GM12878 (cell line): Measurements from ENCODE around the gene MYB. TPM values are rescaled to one million over a fixed set of nuclear protein-coding genes. Genes with fewer than 3 reads are reported as not detected.

Experiments
- ATAC-seq: fragments of 200-7000 bp; cut with Tn5 transposase; 3 replicates; pipeline ENCODE4 v1.9.1; 2020; ENCODE audit warnings: mild to moderate bottlenecking, moderate library complexity
- BruUV-seq: library from RNA; stranded (reverse); fragments of 400-500 nt; replicated peaks from 2 replicates; lab custom pipeline; 2021; lab: Mats Ljungman, UMichigan
- CTCF ChIA-PET: fragments of 300-600 bp; sonication (Branson Sonifier 250); formaldehyde crosslinking; extraction: SDS; loops from one replicate; lab custom pipeline; 2021; ENCODE audit warnings: inconsistent platforms; lab: Yijun Ruan, JAX
- POLR2A ChIA-PET: fragments of 350-600 bp; formaldehyde crosslinking; extraction: SDS; loops from one replicate; lab custom pipeline; 2021; ENCODE audit warnings: inconsistent platforms; lab: Charles Lee
- RAD21 ChIA-PET: fragments of 300-600 bp; sonication (Branson Sonifier 250); formaldehyde crosslinking; loops from one replicate; lab custom pipeline; 2023; ENCODE audit warnings: antibody characterized with exemption; ENCODE audit not compliant: unreplicated experiment; lab: Charles Lee
- SMC1A ChIA-PET: fragments of 300-600 bp; sonication (Branson Sonifier 250); formaldehyde crosslinking; loops from one replicate; lab custom pipeline; 2023; ENCODE audit not compliant: unreplicated experiment, uncharacterized antibody; lab: Charles Lee
- DNase-seq: peaks from one replicate; pipeline ENCODE4 v3.0.0-alpha.2; 2011; ENCODE audit warnings: low read depth, low spot score
- FAIRE-seq: peaks from 3 replicates; lab custom pipeline; 2011; peaks lifted over from hg19 to GRCh38; lab: Jason Lieb, UNC
- H2AFZ ChIP-seq: 2 replicates; pipeline ENCODE4 v1.6.0; 2011; ENCODE audit warnings: low read depth, low read length, control low read depth; ENCODE audit not compliant: control insufficient read depth
- H3K27ac ChIP-seq: 2 replicates; pipeline ENCODE4 v1.5.1; 2011; ENCODE audit warnings: control low read depth; ENCODE audit not compliant: control insufficient read depth, insufficient read depth
- H3K27me3 ChIP-seq, 2 experiments: replicated peaks in 1 of 2; 2 replicates each; pipeline versions ENCODE4 v1.6.0 to v1.6.1; 2011; ENCODE audit warnings: low read length in 1 of 2; ENCODE audit not compliant: control insufficient read depth in 2 of 2, insufficient read depth in 2 of 2
- H3K36me3 ChIP-seq, 2 experiments: 2 replicates each; pipeline ENCODE4 v1.5.1; 2011; ENCODE audit warnings: low read length in 1 of 2; ENCODE audit not compliant: control insufficient read depth in 2 of 2, insufficient read depth in 2 of 2
- H3K4me1 ChIP-seq: 2 replicates; pipeline ENCODE4 v1.6.1; 2011; ENCODE audit warnings: mild to moderate bottlenecking, low read length, moderate library complexity, mixed read lengths; ENCODE audit not compliant: control insufficient read depth, insufficient read depth
- H3K4me2 ChIP-seq: 2 replicates; pipeline ENCODE4 v1.6.0; 2011; ENCODE audit warnings: control low read depth; ENCODE audit not compliant: control insufficient read depth, insufficient read depth
- H3K4me3 ChIP-seq: fragments of 200-600 bp; sonication (generic); 2 replicates; pipeline ENCODE4 v1.5.1; 2016
- H3K79me2 ChIP-seq: 2 replicates; pipeline ENCODE4 v1.6.0; 2011; ENCODE audit warnings: low read length; ENCODE audit not compliant: control insufficient read depth, insufficient read depth
- H3K9ac ChIP-seq: 2 replicates; pipeline ENCODE4 v1.8.0; 2011; ENCODE audit warnings: low read length, control low read depth, mixed read lengths; ENCODE audit not compliant: control insufficient read depth, insufficient read depth
- H3K9me3 ChIP-seq: replicated peaks from 3 replicates; pipeline ENCODE4 v1.5.1; 2011; ENCODE audit warnings: mild to moderate bottlenecking, low read length; ENCODE audit not compliant: control insufficient read depth, insufficient read depth
- H4K20me1 ChIP-seq: 2 replicates; pipeline ENCODE4 v1.6.0; 2011; ENCODE audit not compliant: control insufficient read depth, insufficient read depth
- ESRRA ChIP-seq: IDR thresholded peaks from 2 replicates; pipeline ENCODE4 v1.6.1; 2012; ENCODE audit warnings: mild to moderate bottlenecking, low read length, improper control_type of control experiment
- HCFC1 ChIP-seq: fragments of 150-350 bp; IDR thresholded peaks from 2 replicates; pipeline ENCODE4 v1.6.1; 2014; ENCODE audit warnings: low read length
- IKZF2 ChIP-seq, 2 experiments: fragments of 450-650 bp; IDR thresholded peaks; 2 replicates each; pipeline ENCODE4 v1.6.1; 2017; ENCODE audit warnings: mild to moderate bottlenecking in 2 of 2, moderate library complexity in 2 of 2
- JUNB ChIP-seq: IDR thresholded peaks from 2 replicates; pipeline ENCODE4 v1.6.1; 2016; ENCODE audit warnings: antibody characterized with exemption, mild to moderate bottlenecking
- POLR2A ChIP-seq: IDR thresholded peaks from 2 replicates; pipeline ENCODE4 v1.6.1; 2011; ENCODE audit warnings: low read depth, mild to moderate bottlenecking, low read length
- POLR2AphosphoS5 ChIP-seq: IDR thresholded peaks from 2 replicates; pipeline ENCODE4 v1.6.1; 2011; ENCODE audit warnings: mild to moderate bottlenecking, low read length, inconsistent platforms
- WGBS: methylation state at CpG from one replicate; pipeline ENCODE4 v1.1.6; 2016; ENCODE audit warnings: low lambda C conversion rate; ENCODE audit not compliant: insufficient replicate concordance, insufficient coverage; ENCODE audit errors: missing lambda C conversion rate; 5-methylcytosine and 5-hydroxymethylcytosine counted together
- in situ Hi-C: fragments of 300-500 bp; cut with MboI; formaldehyde crosslinking; loops from 9 replicates; pipeline ENCODE4 v1.14.3; 2018; ENCODE audit warnings: mixed read lengths
- intact Hi-C: fragments of 100-400 bp; cut with micrococcal nuclease; formaldehyde crosslinking; loops from one replicate; pipeline ENCODE4 v1.14.2; 2022; ENCODE audit not compliant: unreplicated experiment
- polyA plus RNA-seq, 11 experiments: library from polyadenylated mRNA; depleted of rRNA in 4 of 11; unstranded in 6 of 11; stranded (reverse) in 5 of 11; fragments of >200 nt; fragmentation: Nextera tagmentation in 4 of 11; fragmentation: Illumina TruSeq in 1 of 11; extraction: Ambion mirVana in 4 of 11; extraction: Trizol in 1 of 11; gene quantifications; 1 replicate in 1 of 11; 2 replicates in 10 of 11; pipeline versions ENCODE4 v1.2.1 to v1.2.3, GENCODE V29; 2011 to 2016; ENCODE audit warnings: inconsistent platforms in 2 of 11, missing spikeins in 2 of 11, low read depth in 1 of 11
- total RNA-seq, 4 experiments: library from RNA; depleted of rRNA in 3 of 4; stranded (reverse); fragments of >200 nt in 3 of 4; fragmentation: Illumina TruSeq in 1 of 4; extraction: Trizol in 1 of 4; gene quantifications; 2 replicates each; pipeline versions ENCODE4 v1.2.1 to v1.2.3, GENCODE V29; 2013 to 2021
- TF ChIP-seq, protein P1 (sequence below): fragments of 150-350 bp; IDR thresholded peaks from 2 replicates; pipeline ENCODE4 v1.6.1; 2016; ENCODE audit warnings: low read depth, low read length
- TF ChIP-seq, protein P2 (sequence below): fragments of 450-650 bp; formaldehyde crosslinking; IDR thresholded peaks from 2 replicates; pipeline ENCODE4 v1.5.0; 2022; ENCODE audit warnings: mild to moderate bottlenecking, missing genetic modification characterization

Gene MYB
- total and polyA plus RNA-seq, 10 of the 15 experiments (the other 5 are each of a cell fraction or from before 2014, with no cell fraction given): 7.0 to 29.8 (median 21.5) TPM

DNA sequence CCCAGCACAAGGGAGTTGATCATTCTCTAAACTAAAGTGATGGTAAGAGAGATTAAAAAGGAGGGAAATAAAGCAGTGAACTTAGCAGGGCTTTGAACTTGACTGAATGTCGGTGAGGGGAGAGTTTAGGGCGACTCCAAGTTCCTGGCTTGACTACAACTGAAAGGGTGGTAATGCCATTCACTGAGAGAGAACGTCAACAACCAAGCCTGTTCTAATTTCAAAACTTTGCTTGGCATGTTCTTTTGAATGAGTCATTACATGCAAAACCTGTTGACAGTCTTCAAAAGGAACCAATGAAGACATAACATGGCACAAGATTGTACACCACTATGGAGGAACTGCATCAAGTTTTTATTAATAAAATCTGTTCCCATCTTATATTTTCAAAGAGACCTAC, 10.3 kb upstream of the MYB start (continued):
- TF ChIP-seq ESRRA (no peak), JUNB (peak; percentile 63), POLR2AphosphoS5 (no peak), IKZF2 (IDR thresholded peaks at IDR 0.05) (0 out of 4 replicates have a peak, but pooled peaks of 1 of the 2 experiments have one; percentile 9)

DNA sequence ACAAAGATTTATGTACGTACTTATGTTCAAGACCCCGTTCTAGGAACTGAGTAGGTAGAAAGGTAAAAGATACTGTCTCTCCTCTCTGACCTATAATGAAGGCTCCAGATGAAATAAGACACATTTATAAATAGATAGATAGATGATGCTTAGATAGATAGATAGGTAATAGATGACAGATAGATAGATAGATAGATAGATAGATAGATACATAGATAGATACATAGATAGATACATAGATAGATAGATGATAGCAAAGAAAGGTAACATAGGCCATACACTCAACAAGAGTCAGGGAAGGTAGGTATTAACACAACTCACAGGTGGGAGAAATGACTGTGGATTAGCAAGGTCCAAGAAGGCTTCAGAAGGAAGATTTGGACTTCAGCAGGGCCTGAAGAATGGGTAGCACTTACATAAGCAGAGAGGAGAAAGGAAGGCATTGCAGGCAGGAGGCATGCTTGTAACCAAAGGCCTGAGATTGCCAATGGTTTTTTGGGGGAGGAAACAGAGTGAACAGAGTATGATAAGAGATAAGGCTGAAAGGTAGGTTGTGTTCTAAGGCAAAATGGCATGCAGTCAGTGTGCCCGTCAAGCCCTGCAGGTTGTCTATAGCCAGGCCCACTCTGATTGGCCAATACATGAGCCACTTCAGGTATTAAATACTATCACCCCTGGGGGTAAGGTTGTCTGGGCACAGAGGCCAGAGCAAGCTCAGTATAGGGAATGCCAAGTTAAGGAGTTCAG, 7.7 kb upstream of the MYB start:
- CTCF ChIA-PET: interaction anchor here (0.6 to 2.6 kb wide), 3 partner anchors 9 to 28 kb away, joined by 3 to 15 read pairs (median 3); no protein-coding TSS in a partner anchor

More for the DNA sequence above, 7.7 kb upstream of the MYB start:
- no peak overlapping the region for H3K27ac ChIP-seq
- no peaks in the 10 kb centered on the region; a peak in 1 of 4 replicates for H3K36me3 ChIP-seq
- DNase-seq (no peak), FAIRE-seq (no peak), ATAC-seq (no peak)
- H3K9me3 ChIP-seq: no peaks in the 10 kb centered on the region
- TF ChIP-seq POLR2A: no peak
- TF ChIP-seq, protein P1, sequence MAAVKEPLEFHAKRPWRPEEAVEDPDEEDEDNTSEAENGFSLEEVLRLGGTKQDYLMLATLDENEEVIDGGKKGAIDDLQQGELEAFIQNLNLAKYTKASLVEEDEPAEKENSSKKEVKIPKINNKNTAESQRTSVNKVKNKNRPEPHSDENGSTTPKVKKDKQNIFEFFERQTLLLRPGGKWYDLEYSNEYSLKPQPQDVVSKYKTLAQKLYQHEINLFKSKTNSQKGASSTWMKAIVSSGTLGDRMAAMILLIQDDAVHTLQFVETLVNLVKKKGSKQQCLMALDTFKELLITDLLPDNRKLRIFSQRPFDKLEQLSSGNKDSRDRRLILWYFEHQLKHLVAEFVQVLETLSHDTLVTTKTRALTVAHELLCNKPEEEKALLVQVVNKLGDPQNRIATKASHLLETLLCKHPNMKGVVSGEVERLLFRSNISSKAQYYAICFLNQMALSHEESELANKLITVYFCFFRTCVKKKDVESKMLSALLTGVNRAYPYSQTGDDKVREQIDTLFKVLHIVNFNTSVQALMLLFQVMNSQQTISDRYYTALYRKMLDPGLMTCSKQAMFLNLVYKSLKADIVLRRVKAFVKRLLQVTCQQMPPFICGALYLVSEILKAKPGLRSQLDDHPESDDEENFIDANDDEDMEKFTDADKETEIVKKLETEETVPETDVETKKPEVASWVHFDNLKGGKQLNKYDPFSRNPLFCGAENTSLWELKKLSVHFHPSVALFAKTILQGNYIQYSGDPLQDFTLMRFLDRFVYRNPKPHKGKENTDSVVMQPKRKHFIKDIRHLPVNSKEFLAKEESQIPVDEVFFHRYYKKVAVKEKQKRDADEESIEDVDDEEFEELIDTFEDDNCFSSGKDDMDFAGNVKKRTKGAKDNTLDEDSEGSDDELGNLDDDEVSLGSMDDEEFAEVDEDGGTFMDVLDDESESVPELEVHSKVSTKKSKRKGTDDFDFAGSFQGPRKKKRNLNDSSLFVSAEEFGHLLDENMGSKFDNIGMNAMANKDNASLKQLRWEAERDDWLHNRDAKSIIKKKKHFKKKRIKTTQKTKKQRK: no peak
- no peak for TF ChIP-seq HCFC1
- TF ChIP-seq, protein P2, sequence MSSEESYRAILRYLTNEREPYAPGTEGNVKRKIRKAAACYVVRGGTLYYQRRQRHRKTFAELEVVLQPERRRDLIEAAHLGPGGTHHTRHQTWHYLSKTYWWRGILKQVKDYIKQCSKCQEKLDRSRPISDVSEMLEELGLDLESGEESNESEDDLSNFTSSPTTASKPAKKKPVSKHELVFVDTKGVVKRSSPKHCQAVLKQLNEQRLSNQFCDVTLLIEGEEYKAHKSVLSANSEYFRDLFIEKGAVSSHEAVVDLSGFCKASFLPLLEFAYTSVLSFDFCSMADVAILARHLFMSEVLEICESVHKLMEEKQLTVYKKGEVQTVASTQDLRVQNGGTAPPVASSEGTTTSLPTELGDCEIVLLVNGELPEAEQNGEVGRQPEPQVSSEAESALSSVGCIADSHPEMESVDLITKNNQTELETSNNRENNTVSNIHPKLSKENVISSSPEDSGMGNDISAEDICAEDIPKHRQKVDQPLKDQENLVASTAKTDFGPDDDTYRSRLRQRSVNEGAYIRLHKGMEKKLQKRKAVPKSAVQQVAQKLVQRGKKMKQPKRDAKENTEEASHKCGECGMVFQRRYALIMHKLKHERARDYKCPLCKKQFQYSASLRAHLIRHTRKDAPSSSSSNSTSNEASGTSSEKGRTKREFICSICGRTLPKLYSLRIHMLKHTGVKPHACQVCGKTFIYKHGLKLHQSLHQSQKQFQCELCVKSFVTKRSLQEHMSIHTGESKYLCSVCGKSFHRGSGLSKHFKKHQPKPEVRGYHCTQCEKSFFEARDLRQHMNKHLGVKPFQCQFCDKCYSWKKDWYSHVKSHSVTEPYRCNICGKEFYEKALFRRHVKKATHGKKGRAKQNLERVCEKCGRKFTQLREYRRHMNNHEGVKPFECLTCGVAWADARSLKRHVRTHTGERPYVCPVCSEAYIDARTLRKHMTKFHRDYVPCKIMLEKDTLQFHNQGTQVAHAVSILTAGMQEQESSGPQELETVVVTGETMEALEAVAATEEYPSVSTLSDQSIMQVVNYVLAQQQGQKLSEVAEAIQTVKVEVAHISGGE (CRISPR knock-in tag): no peak
- H3K4me2 ChIP-seq: no peak overlapping the region
- no peak overlapping the region for H3K9ac ChIP-seq
- H4K20me1 ChIP-seq: no peaks in the 10 kb centered on the region
- BruUV-seq: no TSS peak
- WGBS: 99% methylated on average over 3 of the region's 3 CpGs
- in situ Hi-C loops (no loop called here), intact Hi-C loops (no loop called here)
- no peak overlapping the region; the same call in 1 of the 2 replicates for H2AFZ ChIP-seq
- peaks cover 25% of the 10 kb centered on the region for H3K4me1 ChIP-seq
- ChIA-PET RAD21 (interaction anchor here (1.1 kb wide), 1 partner anchor 10 kb away, joined by 5 read pairs; no protein-coding TSS in a partner anchor), POLR2A (interaction anchor here (0.5 to 0.9 kb wide), 2 partner anchors 11 to 33 kb away, joined by 3 to 4 read pairs; no protein-coding TSS in a partner anchor), SMC1A (interaction anchor here (1.2 to 2.0 kb wide), 6 partner anchors 9 to 59 kb away, joined by 4 to 11 read pairs (median 4); no protein-coding TSS in a partner anchor)
- no peak overlapping the region for H3K4me3 ChIP-seq
- no peaks in the 10 kb centered on the region for H3K27me3 ChIP-seq
- no peaks in the 10 kb centered on the region for H3K79me2 ChIP-seq
